GM06990 (cell line): Measurements from ENCODE around the gene CRTC1.

Experiments
- DNase-seq: peaks from one replicate; pipeline ENCODE4 v3.0.0-alpha.2; 2011; ENCODE audit not compliant: insufficient read length; ENCODE audit errors: extremely low read depth
- H3K27me3 ChIP-seq: replicated peaks from 2 replicates; pipeline ENCODE4 v1.6.0; 2011; ENCODE audit warnings: low read length; ENCODE audit not compliant: control insufficient read depth, insufficient read depth
- H3K36me3 ChIP-seq: 2 replicates; pipeline ENCODE4 v1.5.1; 2011; ENCODE audit warnings: low read length; ENCODE audit not compliant: control insufficient read depth, insufficient read depth
- H3K4me3 ChIP-seq: replicated peaks from 2 replicates; pipeline ENCODE4 v1.5.1; 2011; ENCODE audit warnings: low read depth, mild to moderate bottlenecking, control low read depth, low read length
- TF ChIP-seq, protein P1 (sequence below): IDR thresholded peaks from 2 replicates; pipeline ENCODE4 v1.5.1; 2011; ENCODE audit warnings: low read length, control low read depth, mild to moderate bottlenecking, inconsistent platforms; ENCODE audit not compliant: insufficient read depth, poor library complexity, severe bottlenecking

CRTC1 gene

DNA sequence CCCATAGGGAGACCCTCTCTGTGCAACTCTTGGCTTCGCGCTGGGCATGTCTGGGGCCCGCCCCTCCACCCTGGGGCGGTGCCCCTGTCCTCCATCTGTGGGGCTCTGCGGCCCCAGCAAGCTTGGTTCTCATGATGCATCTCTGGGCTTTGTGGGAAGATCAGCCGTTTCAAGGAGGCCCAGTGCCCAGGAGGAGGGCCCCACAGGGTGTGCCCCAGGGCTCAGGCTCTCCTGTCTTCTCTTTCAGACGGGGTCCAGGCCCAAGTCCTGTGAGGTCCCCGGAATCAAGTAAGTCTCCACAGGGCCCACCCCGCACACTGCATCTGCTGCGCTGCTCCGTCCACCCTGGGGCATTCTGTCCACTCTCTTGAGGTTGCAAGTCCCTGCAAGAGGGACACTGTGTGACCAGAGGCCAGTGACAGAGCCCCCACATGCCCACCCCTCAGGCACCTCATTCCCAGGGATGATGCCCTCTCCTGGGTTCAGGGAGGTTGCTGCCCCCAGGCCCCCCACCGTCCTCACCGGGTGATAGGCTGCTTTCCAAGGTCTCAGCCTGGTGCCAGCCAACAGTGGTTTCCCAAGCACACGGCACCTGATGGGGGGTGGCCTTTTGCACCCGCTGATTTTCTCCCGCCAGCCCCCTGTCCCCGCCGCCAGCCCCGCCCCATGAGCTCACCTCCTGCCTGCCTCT is 76.0 kb downstream of the CRTC1 start:
- DNase-seq = no peak
- Histone ChIP-seq H3K36me3 (no peaks in the 10 kb centered on the region), H3K4me3 (no peak overlapping the region), H3K27me3 (no peaks in the 10 kb centered on the region)
- TF ChIP-seq, protein P1, sequence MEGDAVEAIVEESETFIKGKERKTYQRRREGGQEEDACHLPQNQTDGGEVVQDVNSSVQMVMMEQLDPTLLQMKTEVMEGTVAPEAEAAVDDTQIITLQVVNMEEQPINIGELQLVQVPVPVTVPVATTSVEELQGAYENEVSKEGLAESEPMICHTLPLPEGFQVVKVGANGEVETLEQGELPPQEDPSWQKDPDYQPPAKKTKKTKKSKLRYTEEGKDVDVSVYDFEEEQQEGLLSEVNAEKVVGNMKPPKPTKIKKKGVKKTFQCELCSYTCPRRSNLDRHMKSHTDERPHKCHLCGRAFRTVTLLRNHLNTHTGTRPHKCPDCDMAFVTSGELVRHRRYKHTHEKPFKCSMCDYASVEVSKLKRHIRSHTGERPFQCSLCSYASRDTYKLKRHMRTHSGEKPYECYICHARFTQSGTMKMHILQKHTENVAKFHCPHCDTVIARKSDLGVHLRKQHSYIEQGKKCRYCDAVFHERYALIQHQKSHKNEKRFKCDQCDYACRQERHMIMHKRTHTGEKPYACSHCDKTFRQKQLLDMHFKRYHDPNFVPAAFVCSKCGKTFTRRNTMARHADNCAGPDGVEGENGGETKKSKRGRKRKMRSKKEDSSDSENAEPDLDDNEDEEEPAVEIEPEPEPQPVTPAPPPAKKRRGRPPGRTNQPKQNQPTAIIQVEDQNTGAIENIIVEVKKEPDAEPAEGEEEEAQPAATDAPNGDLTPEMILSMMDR = no peak

DNA sequence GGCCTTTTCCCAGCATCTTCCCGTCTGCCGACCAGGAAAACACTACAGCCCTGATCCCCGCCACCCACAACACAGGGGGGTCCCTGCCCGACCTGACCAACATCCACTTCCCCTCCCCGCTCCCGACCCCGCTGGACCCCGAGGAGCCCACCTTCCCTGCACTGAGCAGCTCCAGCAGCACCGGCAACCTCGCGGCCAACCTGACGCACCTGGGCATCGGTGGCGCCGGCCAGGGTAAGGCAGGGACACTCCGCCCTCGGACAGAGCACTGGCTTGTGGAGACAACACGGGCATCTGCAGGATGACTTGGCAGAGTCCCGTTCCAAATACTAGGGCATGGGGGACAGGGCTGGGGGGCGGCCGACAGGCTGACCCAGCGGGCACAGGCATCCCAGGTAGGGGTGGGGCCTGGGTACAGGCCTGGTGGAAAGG is 76.5 kb downstream of the CRTC1 start:
- Histone ChIP-seq H3K36me3 (no peaks in the 10 kb centered on the region), H3K4me3 (no peak overlapping the region), H3K27me3 (no peaks in the 10 kb centered on the region)
- DNase-seq = no peak
- TF ChIP-seq, protein P1 = no peak

DNA sequence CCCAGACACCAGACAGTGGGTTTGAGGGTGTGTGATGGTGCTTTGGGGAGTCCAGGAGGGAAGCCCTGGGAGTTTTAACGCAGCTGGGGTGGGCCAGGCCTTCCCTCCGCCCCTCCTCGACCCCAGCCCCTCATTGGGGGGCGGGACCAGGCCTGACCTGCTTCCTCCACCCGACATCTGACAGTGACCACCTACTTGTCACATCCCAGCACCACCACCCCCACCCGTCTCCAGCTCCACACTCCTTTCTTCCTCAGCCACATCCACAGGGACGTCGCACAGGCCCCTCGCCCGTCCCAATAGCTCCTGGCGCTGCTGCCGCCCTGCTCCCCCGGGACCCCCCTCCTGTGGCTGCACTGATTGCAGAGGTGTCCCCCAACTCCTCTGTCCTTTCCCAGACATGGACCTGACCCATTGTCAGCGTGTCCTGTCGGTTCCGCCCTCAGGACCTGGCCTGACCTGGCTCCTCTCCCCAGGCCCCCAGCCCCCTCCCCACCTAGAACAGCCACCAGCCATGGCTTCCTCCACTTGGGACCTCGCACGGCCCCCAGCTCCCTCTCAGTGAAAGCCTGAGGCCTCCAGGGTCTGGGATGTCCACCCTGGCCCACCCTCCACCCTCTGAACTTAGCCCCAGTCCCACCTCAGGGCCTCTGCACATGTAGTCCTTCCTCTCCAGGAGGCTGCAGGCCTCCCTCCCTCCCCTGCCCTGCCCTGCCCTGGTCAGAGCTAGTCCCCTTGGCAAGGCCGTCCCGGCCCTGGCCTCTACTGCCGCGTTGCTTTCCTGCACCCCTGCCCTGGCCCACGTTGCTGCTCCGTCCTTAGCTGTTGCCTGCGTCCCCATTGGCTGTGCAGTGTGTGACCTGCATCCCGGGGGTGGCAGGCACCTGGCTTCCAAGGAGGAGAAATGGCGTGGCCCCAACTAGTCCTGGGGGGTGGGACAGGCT is 77.2 kb downstream of the CRTC1 start:
- Histone ChIP-seq H3K4me3 (no peak overlapping the region), H3K36me3 (no peaks in the 10 kb centered on the region), H3K27me3 (no peaks in the 10 kb centered on the region)
- no peak for DNase-seq
- TF ChIP-seq, protein P1 = no peak

DNA sequence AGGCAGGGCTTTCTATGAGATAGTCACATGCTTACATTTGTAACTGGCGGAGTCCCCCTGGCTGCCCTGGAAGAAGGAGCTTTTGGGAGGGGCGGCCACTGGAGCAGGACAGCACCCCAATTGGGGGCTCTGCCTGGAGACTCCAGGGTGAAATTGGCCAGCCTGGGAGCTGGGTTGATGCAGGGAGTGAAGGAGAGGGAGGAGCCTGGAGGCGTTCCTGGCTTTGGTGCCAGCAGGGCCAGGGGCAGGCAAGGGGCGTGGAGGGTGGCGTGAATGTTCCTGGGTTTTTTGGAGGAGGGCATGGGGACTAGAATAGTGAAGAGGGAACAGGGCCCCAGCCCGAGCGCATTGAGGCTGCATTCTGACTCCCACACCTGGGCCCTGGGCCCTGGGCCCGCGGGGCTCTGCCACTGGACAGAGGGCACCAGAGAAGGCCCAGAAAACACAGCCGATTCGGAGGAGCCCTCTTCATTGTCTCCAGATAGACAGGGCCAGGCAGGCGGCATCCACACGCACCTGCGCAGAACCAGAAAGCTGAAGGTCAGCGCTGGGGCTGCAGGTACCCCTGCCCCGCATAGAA is 78.1 kb downstream of the CRTC1 start:
- DNase-seq = no peak
- H3K36me3 ChIP-seq = no peaks in the 10 kb centered on the region
- TF ChIP-seq, protein P1 = no peak
- no peaks in the 10 kb centered on the region for H3K27me3 ChIP-seq
- no peak overlapping the region for H3K4me3 ChIP-seq

DNA sequence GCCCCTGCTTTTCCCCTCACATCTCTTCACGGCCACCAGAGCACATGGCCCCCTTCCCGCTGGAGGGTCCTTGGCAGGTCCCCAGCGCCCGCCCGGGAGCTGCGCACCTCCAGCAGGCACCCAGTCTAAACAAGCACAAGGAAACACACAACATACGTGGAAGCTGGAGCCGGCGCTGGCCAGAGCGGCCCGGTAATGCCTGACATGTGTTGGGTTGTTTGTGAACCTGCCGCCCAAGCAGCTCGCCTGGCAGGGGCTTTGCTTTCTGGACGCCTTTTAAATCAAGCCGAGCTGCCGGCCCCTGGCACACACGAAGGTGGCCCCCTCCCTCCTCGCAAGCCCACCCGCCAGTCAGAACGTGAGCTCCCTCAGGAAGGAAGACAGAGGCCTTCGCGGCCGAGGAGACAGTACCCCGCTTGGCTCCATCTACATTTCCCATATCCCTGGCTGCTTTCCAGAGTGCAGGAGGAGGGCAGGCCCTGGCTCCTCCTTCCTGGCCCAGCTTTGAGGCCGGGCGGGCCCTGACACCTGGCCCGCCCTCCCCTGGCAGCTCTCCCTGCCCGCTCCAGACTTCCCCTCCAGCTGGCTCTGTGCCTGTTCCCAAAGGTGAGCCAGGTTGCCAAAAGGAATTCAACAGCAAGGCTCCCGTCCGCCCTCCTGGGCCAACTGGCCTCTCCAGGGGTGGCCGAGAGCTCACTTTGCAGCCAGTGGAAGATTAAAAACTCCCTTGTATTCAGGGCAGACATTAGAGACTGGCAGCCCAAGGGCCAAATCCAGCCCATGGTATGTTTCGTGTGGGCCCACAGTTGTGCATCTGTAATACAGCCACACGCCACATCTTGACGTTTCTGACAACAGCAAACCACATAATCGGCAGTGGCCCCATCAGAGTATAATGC is 78.9 kb downstream of the CRTC1 start:
- H3K27me3 ChIP-seq = no peaks in the 10 kb centered on the region
- H3K36me3 ChIP-seq = no peaks in the 10 kb centered on the region
- TF ChIP-seq, protein P1 = no peak
- DNase-seq = no peak
- no peak overlapping the region for H3K4me3 ChIP-seq
